GM12878 (cell line): Measurements from ENCODE around the gene PLSCR3.

ENCODE experiments used
- SMAD1 ChIP-seq: fragments of 450-650 bp; IDR thresholded peaks from 2 replicates; pipeline ENCODE4 v1.6.1; 2018; ENCODE audit warnings: mild to moderate bottlenecking, low read depth; ENCODE audit not compliant: partially characterized antibody
- TF ChIP-seq, protein P1 (sequence below): IDR thresholded peaks from 2 replicates; pipeline ENCODE4 v1.6.1; 2012; ENCODE audit warnings: low read depth, low read length, improper control_type of control experiment
- TF ChIP-seq, protein P2 (sequence below): IDR thresholded peaks from 2 replicates; pipeline ENCODE4 v1.6.1; 2012; ENCODE audit warnings: low read length, inconsistent platforms

DNA sequence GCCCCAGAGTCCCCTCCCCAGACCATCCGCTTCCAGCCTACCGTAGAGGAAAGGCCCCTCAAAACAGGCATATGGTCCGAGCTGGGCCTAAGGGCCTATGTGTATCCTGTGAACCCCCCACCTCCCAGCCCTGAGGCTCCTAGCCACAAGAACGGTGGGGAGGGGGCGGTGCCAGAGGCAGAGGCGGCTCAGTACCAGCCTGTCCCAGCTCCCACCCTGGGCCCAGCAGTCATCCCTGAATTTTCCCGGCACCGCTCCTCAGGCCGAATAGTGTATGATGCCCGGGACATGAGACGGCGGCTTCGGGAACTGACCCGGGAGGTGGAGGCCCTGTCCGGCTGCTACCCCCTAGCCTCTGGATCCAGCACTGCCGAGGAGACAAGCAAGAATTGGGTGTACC is 26.9 kb upstream of the PLSCR3 start:
- TF ChIP-seq, protein P1, sequence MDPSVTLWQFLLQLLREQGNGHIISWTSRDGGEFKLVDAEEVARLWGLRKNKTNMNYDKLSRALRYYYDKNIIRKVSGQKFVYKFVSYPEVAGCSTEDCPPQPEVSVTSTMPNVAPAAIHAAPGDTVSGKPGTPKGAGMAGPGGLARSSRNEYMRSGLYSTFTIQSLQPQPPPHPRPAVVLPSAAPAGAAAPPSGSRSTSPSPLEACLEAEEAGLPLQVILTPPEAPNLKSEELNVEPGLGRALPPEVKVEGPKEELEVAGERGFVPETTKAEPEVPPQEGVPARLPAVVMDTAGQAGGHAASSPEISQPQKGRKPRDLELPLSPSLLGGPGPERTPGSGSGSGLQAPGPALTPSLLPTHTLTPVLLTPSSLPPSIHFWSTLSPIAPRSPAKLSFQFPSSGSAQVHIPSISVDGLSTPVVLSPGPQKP = no peak
- TF ChIP-seq SMAD1 = no peak
- TF ChIP-seq, protein P2, sequence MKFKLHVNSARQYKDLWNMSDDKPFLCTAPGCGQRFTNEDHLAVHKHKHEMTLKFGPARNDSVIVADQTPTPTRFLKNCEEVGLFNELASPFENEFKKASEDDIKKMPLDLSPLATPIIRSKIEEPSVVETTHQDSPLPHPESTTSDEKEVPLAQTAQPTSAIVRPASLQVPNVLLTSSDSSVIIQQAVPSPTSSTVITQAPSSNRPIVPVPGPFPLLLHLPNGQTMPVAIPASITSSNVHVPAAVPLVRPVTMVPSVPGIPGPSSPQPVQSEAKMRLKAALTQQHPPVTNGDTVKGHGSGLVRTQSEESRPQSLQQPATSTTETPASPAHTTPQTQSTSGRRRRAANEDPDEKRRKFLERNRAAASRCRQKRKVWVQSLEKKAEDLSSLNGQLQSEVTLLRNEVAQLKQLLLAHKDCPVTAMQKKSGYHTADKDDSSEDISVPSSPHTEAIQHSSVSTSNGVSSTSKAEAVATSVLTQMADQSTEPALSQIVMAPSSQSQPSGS = no peak
